ENCODE measurements around the gene ATP1A4. TPM values are rescaled to one million over a fixed set of nuclear protein-coding genes. Genes with fewer than 3 reads are reported as not detected.

Gene ATP1A4
- total and polyA plus RNA-seq, 10 of the 15 experiments (the other 5 are each of a cell fraction or from before 2014, with no cell fraction given) = 0.31 to 1.0 (median 0.54) TPM

GRCh38 chr1:160112357-160112756, 39.0 kb upstream of the ATP1A4 start:
- Histone ChIP-seq H3K4me2 (ENCODE audit: control insufficient read depth, insufficient read depth) (no peak overlapping the region), H3K4me3 (no peak overlapping the region), H3K9ac (ENCODE audit: control insufficient read depth, insufficient read depth, low read length) (no peak overlapping the region), H3K79me2 (ENCODE audit: control insufficient read depth, insufficient read depth, low read length) (no peaks in the 10 kb centered on the region), H3K4me1 (ENCODE audit: control insufficient read depth, insufficient read depth, low read length) (no peaks in the 10 kb centered on the region), H4K20me1 (ENCODE audit: control insufficient read depth, insufficient read depth) (0 out of 2 replicates have a peak, but pooled peaks cover 3% of the 10 kb centered on the region), H3K27ac (ENCODE audit: control insufficient read depth, insufficient read depth) (no peak overlapping the region), H3K9me3 (replicated peaks; ENCODE audit: control insufficient read depth, insufficient read depth, low read length) (no peaks in the 10 kb centered on the region), H2AFZ (ENCODE audit: control insufficient read depth, low read depth, low read length) (no peak overlapping the region), H3K27me3 (replicated peaks in 1 of 2; ENCODE audit: control insufficient read depth in 2 of 2, insufficient read depth in 2 of 2, low read length in 1 of 2) (peaks cover 0 to 2% of the 10 kb centered on the region in 2 experiments; a peak in 2 of 4 replicates), H3K36me3 (ENCODE audit: control insufficient read depth in 2 of 2, insufficient read depth in 2 of 2, low read length in 1 of 2) (no peaks in the 10 kb centered on the region)
- 54% methylated on average over 12 of the region's 12 CpGs for WGBS (ENCODE audit: insufficient coverage, insufficient replicate concordance, low lambda C conversion rate, missing lambda C conversion rate)
- FAIRE-seq = no peak
- ATAC-seq = no peak
- ChIA-PET CTCF (no interaction called here), RAD21 (ENCODE audit: unreplicated experiment) (no interaction called here), SMC1A (ENCODE audit: uncharacterized antibody, unreplicated experiment) (interaction anchor here (0.6 kb wide), 1 partner anchor 140 kb away, joined by 3 read pairs; no protein-coding TSS in a partner anchor), POLR2A (no interaction called here)
- in situ Hi-C loops (cut with MboI) = no loop called here
- intact Hi-C loops (cut with micrococcal nuclease; ENCODE audit: unreplicated experiment) = no loop called here
- DNase-seq (ENCODE audit: low read depth, low spot score) = no peak
- no peak for TF ChIP-seq ATF3 (IDR thresholded peaks at IDR 0.05; ENCODE audit: borderline replicate concordance, extremely low read depth, low read depth, low read length)
- TF ChIP-seq PKNOX1 (IDR thresholded peaks at IDR 0.05) = no peak
- TF ChIP-seq BCL3 (IDR thresholded peaks at IDR 0.05; ENCODE audit: borderline replicate concordance, insufficient read depth, low read depth, low read length, poor library complexity, severe bottlenecking) = no peak
- TF ChIP-seq ZNF384 (IDR thresholded peaks at IDR 0.05; ENCODE audit: borderline replicate concordance, low read depth, low read length) = no peak
- no peak for TF ChIP-seq CUX1 (IDR thresholded peaks at IDR 0.05; ENCODE audit: insufficient replicate concordance, low read depth, low read length)
- no peak for TF ChIP-seq ZBTB33 (IDR thresholded peaks at IDR 0.05)
- TF ChIP-seq SIN3A (IDR thresholded peaks at IDR 0.05; ENCODE audit: low read depth, low read length) = no peak
- TF ChIP-seq ZNF622 (IDR thresholded peaks at IDR 0.05) = no peak
- TF ChIP-seq ESRRA (IDR thresholded peaks at IDR 0.05; ENCODE audit: low read length) = no peak
- no peak for TF ChIP-seq ZBED1 (IDR thresholded peaks at IDR 0.05; ENCODE audit: borderline replicate concordance)
- TF ChIP-seq JUND (IDR thresholded peaks at IDR 0.05; ENCODE audit: low read depth, low read length) = no peak
- no peak for TF ChIP-seq ZNF207 (IDR thresholded peaks at IDR 0.05; ENCODE audit: borderline replicate concordance)
- TF ChIP-seq JUNB (IDR thresholded peaks at IDR 0.05) = no peak
- TF ChIP-seq POU2F2 (IDR thresholded peaks at IDR 0.05; ENCODE audit: borderline replicate concordance, low read depth, low read length) = no peak
- no peak for TF ChIP-seq RFX5 (IDR thresholded peaks at IDR 0.05; ENCODE audit: low read depth, low read length)
- no peak for TF ChIP-seq PML (IDR thresholded peaks at IDR 0.05; ENCODE audit: low read length)
- no TSS peak for BruUV-seq (replicated peaks)
